Activated B cell treated with CpG ODN at 0.5 μM for 24 hours (primary cell): ENCODE measurements around the gene DAGLB. TPM values are rescaled to one million over a fixed set of nuclear protein-coding genes. Genes with fewer than 3 reads are reported as not detected.

Source experiments
- ATAC-seq: fragments of 200-7000 bp; cut with Tn5 transposase; one replicate; pipeline ENCODE4 v1.10.0; 2021; ENCODE audit warnings: low read depth, mild to moderate bottlenecking, moderate library complexity
- CTCF ChIA-PET: fragments of 350-600 bp; sonication (Branson Sonifier 250); formaldehyde crosslinking; loops from one replicate; lab custom pipeline; 2021; ENCODE audit warnings: antibody characterized with exemption; lab: Charles Lee
- POLR2A ChIA-PET: fragments of 350-600 bp; sonication (Branson Sonifier 250); formaldehyde crosslinking; loops from one replicate; lab custom pipeline; 2021; ENCODE audit warnings: antibody characterized with exemption; lab: Charles Lee
- DNase-seq: peaks from one replicate; pipeline ENCODE4 v3.0.0; 2022
- H3K27ac Mint-ChIP-seq: one replicate; pipeline ENCODE4 v1.8.0; 2020; ENCODE audit warnings: mixed read lengths
- H3K27me3 Mint-ChIP-seq: one replicate; pipeline ENCODE4 v1.8.0; 2021; ENCODE audit warnings: mixed read lengths
- H3K36me3 Mint-ChIP-seq: one replicate; pipeline ENCODE4 v1.8.0; 2021; ENCODE audit warnings: low read depth, mixed read lengths
- H3K4me1 Mint-ChIP-seq: one replicate; pipeline ENCODE4 v1.8.0; 2021; ENCODE audit warnings: mixed read lengths
- H3K4me3 Mint-ChIP-seq: one replicate; pipeline ENCODE4 v1.8.0; 2020; ENCODE audit warnings: mild to moderate bottlenecking, mixed read lengths
- H3K9me3 Mint-ChIP-seq: one replicate; pipeline ENCODE4 v1.8.0; 2020; ENCODE audit warnings: mixed read lengths
- intact Hi-C: fragments of 100-400 bp; cut with micrococcal nuclease; formaldehyde crosslinking; loops from one replicate; pipeline ENCODE4 v1.15.1; 2024
- total RNA-seq: library from RNA; stranded (reverse); gene quantifications from 2 replicates; pipeline ENCODE4 v1.2.3, GENCODE V29; 2022
- TF ChIP-seq, protein P1 (sequence below): fragments of 200-600 bp; IDR thresholded peaks from one replicate; pipeline ENCODE4 v1.8.0; 2022; ENCODE audit warnings: antibody characterized with exemption, mild to moderate bottlenecking

DAGLB gene
- total RNA-seq, 1 donor from 2014 or later: 18.3 TPM

DNA sequence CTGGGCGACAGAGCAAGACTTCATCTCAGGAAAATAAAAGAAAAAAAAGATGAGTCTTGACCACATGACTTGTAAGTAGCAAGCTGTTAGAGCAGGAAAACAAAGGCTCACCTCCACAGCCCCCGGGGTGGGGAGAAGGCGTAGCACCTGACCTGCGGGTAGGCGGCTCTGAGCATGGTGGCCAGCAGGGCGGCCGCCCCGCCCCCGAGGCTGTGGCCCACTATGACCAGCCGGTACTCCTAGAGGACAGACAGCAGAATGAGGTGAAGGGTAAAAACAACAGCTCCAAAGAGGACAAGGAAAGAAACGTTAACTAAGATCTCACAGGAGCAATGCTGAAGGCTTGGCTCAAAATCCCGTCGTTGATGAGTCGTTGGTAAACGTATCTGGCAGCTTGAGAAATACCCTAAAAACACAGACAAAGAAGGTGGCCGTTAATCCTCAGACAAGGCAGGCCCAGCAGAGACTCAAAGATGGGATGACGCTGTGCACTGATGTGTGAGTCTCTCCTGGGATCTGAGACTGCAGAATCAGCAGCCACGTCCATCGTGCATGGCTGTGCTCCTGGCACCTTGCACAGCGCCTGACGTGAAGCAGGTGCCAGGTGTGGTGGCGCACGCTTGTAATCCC, 31.1 kb downstream of the DAGLB start:
- Mint-ChIP-seq H3K36me3 (peaks cover 62% of the 10 kb centered on the region), H3K9me3 (no peaks in the 10 kb centered on the region), H3K4me3 (no peak overlapping the region), H3K27me3 (no peaks in the 10 kb centered on the region), H3K4me1 (no peaks in the 10 kb centered on the region), H3K27ac (no peak overlapping the region)
- ChIA-PET CTCF (no interaction called here), POLR2A (no interaction called here)
- TF ChIP-seq, protein P1, sequence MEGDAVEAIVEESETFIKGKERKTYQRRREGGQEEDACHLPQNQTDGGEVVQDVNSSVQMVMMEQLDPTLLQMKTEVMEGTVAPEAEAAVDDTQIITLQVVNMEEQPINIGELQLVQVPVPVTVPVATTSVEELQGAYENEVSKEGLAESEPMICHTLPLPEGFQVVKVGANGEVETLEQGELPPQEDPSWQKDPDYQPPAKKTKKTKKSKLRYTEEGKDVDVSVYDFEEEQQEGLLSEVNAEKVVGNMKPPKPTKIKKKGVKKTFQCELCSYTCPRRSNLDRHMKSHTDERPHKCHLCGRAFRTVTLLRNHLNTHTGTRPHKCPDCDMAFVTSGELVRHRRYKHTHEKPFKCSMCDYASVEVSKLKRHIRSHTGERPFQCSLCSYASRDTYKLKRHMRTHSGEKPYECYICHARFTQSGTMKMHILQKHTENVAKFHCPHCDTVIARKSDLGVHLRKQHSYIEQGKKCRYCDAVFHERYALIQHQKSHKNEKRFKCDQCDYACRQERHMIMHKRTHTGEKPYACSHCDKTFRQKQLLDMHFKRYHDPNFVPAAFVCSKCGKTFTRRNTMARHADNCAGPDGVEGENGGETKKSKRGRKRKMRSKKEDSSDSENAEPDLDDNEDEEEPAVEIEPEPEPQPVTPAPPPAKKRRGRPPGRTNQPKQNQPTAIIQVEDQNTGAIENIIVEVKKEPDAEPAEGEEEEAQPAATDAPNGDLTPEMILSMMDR: no peak
- DNase-seq (no peak), ATAC-seq (no peak)
- intact Hi-C loops: no loop called here

DNA sequence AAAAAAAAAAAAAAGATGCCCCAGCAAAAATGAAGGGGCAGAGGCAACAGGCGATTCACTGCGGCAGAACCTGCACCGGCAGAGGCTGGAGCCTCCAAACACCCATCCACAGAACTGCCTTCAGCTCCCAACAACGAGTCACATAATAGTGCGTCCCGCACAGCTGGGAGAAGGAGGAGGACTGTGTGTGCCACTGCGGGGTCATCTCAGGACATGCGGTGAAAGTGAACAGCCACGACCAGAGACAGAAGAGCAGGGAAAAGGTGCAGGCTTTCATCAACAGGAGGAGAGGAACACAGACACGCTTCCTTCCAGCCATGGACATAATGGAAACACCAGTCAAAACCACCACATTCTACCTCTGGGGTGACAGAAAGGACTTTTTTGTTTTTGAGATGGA, 34.1 kb downstream of the DAGLB start:
- no peak overlapping the region for H3K27ac Mint-ChIP-seq
- intact Hi-C loops: no loop called here
- ATAC-seq (no peak), DNase-seq (no peak)
- TF ChIP-seq, protein P1: no peak
- no peaks in the 10 kb centered on the region for H3K4me1 Mint-ChIP-seq
- H3K4me3 Mint-ChIP-seq: no peak overlapping the region
- POLR2A ChIA-PET: no interaction called here
- H3K36me3 Mint-ChIP-seq: peaks cover 73% of the 10 kb centered on the region
- H3K9me3 Mint-ChIP-seq: no peaks in the 10 kb centered on the region
- CTCF ChIA-PET: no interaction called here
- no peaks in the 10 kb centered on the region for H3K27me3 Mint-ChIP-seq

DNA sequence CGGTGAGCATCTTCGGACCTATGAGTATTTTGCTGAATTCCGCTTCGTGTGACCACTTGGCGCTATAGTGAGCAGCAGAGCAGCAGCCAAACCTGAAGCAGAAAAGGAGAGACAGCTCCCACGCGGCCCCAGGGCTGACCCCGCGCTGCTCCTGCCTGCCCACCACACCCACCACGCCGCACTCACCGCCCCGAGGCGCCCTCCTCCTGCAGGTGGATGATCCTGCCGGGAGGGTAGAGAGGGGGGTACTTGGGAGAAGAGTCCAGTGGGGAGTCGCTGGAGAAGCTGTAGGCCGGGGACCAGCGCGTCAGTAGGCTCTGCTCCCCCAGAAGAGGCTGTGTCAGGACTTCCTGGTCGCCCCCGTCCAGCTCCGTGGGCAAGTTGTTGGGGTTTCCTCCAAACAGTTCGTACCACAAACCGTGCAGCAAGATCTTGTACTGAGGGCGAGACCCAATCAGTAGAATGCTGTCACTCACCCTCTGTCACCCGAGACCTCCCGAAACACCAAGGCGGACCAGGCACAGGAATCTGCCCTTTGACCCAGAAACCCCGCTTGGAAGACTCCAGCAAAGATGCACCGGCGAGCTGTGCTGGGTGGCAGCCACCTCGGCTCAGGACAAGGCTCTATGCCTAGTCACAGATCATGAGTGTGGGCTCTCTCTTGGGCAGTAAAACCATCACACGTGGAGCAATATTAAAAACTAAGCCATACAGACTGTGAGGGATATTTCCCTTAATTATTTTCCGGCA, 37.6 kb downstream of the DAGLB start:
- no peak for DNase-seq
- Mint-ChIP-seq H3K9me3 (no peaks in the 10 kb centered on the region), H3K36me3 (peaks cover 76% of the 10 kb centered on the region), H3K4me1 (no peaks in the 10 kb centered on the region), H3K27ac (no peak overlapping the region), H3K4me3 (no peak overlapping the region), H3K27me3 (no peaks in the 10 kb centered on the region)
- ATAC-seq: no peak
- CTCF ChIA-PET: no interaction called here
- TF ChIP-seq, protein P1: no peak
- POLR2A ChIA-PET: interaction anchor here (0.6 to 0.7 kb wide), 2 partner anchors 15 to 61 kb away, joined by 6 to 7 read pairs; no protein-coding TSS in a partner anchor
- intact Hi-C loops: no loop called here

- ChIA-PET POLR2A (interaction anchor here (0.5 to 0.6 kb wide), 2 partner anchors 33 to 39 kb away, joined by 4 to 10 read pairs; partner anchors contain the start of gene DAGLB), CTCF (no interaction called here)
- no peaks in the 10 kb centered on the region for H3K4me1 Mint-ChIP-seq
- DNase-seq (no peak), ATAC-seq (no peak)
- no peak overlapping the region for H3K4me3 Mint-ChIP-seq
- H3K36me3 Mint-ChIP-seq: peaks cover 72% of the 10 kb centered on the region
- H3K27me3 Mint-ChIP-seq: no peaks in the 10 kb centered on the region
- intact Hi-C loops: no loop called here
- no peaks in the 10 kb centered on the region for H3K9me3 Mint-ChIP-seq
- no peak overlapping the region for H3K27ac Mint-ChIP-seq
- TF ChIP-seq, protein P1: no peak
These were observed 38.7 kb downstream of the DAGLB start for GRCh38 chr7:6409091-6409490.

GRCh38 chr7:6407434-6407833, 40.3 kb downstream of the DAGLB start:
- Mint-ChIP-seq H3K4me1 (no peaks in the 10 kb centered on the region), H3K36me3 (peaks cover 74% of the 10 kb centered on the region)

More at GRCh38 chr7:6407434-6407833, 40.3 kb downstream of the DAGLB start:
- H3K4me3 Mint-ChIP-seq: no peak overlapping the region
- TF ChIP-seq, protein P1: no peak
- H3K27me3 Mint-ChIP-seq: no peaks in the 10 kb centered on the region
- no peak overlapping the region for H3K27ac Mint-ChIP-seq
- ChIA-PET CTCF (no interaction called here), POLR2A (interaction anchor here (0.6 kb wide), 2 partner anchors 18 to 21 kb away, joined by 4 read pairs; no protein-coding TSS in a partner anchor)
- H3K9me3 Mint-ChIP-seq: no peaks in the 10 kb centered on the region
- intact Hi-C loops: no loop called here
- ATAC-seq (no peak), DNase-seq (no peak)
